HG03469 (cell line): ENCODE data around the gene HCAR3.
"Not testable (repeated sequence)": the region's sequence is repeated elsewhere in the genome, so short reads cannot be mapped to it uniquely, and the experiment has no call there.

Experiments used
- ATAC-seq: cut with Tn5 transposase; IDR thresholded peaks from one replicate; pipeline ENCODE4 v1.9.1; 2021; ENCODE audit warnings: mild to moderate bottlenecking, moderate library complexity, moderate number of reproducible peaks; ENCODE audit not compliant: unreplicated experiment

Gene HCAR3

DNA sequence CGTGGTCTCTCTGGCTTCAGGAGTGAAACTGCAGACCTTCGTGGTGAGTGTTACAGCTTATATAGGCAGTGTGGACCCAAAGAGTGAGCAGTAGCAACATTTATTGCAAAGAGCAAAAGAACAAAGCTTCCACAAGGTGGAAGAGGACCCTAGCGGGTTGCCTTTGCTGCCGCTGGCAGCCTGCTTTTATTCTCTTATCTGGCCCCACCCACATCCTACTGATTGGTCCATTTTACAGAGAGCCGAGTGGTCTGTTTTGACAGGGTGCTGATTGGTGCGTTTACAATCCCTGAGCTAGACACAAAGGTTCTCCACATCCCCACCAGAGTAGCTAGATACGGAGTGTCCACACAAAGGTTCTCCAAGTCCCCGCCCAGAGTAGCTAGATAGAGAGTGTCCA, 40.6 kb downstream of the HCAR3 start:
- not testable (repeated sequence) for ATAC-seq

DNA sequence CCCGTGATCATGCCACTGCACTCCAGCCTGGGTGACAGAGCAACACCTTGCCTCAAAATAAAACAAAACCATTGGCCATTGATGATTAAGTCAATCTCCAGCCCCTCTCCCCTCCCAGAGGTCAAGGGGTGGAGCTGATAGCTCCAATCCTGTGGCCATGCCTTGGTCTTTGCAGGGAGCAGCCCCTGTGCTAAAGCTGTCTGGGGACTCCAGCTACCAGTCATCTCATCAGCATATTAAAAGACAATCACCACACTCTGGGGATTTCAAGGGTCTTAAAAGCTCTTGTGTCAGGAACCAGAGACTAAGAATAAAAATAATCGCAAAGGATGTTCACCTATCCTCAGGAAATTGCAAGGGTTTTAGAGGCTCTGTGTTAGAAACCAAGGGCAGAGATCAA, 44.1 kb downstream of the HCAR3 start:
- ATAC-seq = no peak

DNA sequence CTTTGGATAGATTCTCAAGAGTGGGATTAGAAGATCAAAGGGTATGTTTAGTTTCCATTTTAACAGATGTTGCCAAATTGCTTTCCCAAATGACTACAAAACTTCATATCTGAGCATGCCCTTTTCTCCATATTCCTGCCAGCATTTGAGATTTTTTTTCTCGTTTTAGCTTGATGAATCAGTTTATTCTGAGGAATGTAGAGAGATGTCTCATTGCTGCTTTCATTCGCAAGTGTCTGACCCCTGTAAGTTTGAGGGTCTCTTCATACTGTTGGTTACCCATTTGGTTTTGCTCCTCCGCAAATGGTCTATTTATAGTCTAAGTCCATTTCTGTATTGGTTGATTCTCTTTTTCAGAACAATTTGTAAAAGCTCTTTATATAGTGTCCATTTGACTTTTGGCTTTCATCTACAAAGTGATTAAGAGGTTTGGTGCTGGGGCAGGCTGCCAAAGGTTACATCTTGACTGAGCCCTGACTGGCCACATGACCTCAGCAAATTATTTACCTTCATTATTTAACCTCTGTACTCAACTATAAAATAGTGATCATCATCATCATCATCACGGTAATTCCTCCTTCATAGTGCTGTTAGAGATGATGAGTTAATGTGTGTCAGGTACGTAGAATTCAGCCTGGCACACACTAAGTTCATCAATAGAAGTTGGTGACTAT, 47.1 kb downstream of the HCAR3 start:
- ATAC-seq = no peak

DNA sequence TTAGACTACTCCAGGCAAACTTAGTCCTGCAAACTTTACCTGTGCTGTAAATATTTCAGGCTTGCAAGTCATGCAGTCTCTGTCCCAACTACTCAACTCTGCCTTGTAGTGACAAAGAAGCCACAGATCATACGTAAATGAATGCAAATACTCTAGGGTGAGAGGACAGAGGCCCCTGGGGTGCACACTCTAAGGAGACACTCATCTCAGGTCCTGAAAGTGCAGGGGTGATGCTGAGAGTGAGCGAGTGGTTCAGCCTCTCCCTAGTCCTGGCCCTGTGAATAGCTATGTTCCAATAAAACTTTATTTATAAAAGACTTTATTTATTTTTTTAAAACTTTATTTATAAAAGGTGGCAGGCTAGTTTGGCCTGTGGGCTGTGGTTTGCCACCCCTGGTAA, 48.3 kb downstream of the HCAR3 start:
- no peak for ATAC-seq

DNA sequence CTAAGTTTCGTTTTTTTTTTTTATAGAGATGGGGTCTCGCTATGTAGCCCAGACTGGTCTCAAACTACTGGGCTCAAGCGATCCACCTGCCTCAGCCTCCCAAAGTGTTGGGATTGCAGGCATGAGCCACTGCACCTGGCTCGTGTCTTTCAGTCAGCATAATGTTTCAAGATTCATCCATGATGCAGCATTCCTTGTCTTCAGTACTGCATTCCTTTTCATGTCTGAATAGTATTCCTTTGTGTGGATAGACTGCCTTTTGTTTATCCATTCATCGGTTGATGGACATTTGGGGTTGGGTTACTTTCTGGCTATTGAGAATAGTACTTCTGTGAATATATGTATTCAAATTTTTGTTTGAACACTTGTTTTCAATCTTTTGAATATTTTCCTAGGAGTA, 50.9 kb downstream of the HCAR3 start:
- no peak for ATAC-seq

DNA sequence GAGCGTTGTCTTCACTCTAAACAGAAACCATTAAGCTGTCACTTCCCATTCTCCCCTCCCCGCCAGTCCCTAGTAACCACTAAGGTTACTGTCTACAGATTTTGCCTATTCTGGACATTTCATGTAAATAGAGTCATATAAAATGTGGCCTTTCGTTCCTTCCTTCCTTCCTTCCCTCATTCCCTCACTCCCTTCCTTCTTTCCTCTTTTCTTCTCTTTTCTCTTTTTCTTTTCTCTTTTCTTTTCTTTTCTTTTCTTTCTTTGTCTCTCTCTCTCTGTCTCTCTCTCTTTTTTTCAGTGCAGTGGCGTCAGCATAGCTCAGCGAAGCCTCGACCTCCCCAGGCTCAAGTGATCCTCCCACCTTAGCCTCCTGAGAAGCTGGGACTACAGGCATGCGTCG, 51.3 kb downstream of the HCAR3 start:
- no peak for ATAC-seq
